HepG2 (cell line): ENCODE data around the gene TARBP2.
"Not testable (repeated sequence)": the region's sequence is repeated elsewhere in the genome, so short reads cannot be mapped to it uniquely, and the experiment has no call there.

Experiments used
- ATRX ChIP-seq: sonication (generic); formaldehyde crosslinking; IDR thresholded peaks from 2 replicates; pipeline ENCODE4 v1.4.0; 2020; ENCODE audit warnings: missing genetic modification reagents, borderline replicate concordance
- CREM ChIP-seq, 2 experiments: sonication (generic) in 1 of 2; formaldehyde crosslinking in 1 of 2; IDR thresholded peaks; 2 replicates each; pipeline versions ENCODE4 v1.4.0 to v1.6.1; 2016 to 2020; ENCODE audit warnings: antibody characterized with exemption in 1 of 2, mild to moderate bottlenecking in 1 of 2, missing genetic modification reagents in 1 of 2
- RBM22 ChIP-seq: fragments of 200-400 bp; formaldehyde crosslinking; optimal IDR thresholded peaks from 2 replicates; pipeline ENCODE3; 2017; ENCODE audit warnings: mild to moderate bottlenecking, low read length, moderate library complexity
- YY1 ChIP-seq: IDR thresholded peaks from 2 replicates; pipeline ENCODE4 v1.6.1; 2011; ENCODE audit warnings: low read length, low read depth, moderate library complexity, mild to moderate bottlenecking; ENCODE audit not compliant: insufficient read depth, insufficient replicate concordance
- ZFX ChIP-seq: sonication (generic); formaldehyde crosslinking; IDR thresholded peaks from 2 replicates; pipeline ENCODE4 v1.4.0; 2020; ENCODE audit warnings: mild to moderate bottlenecking, low read depth, missing genetic modification reagents, moderate library complexity
- ZNF207 ChIP-seq: fragments of 450-650 bp; IDR thresholded peaks from 2 replicates; pipeline ENCODE4 v1.6.1; 2016; ENCODE audit warnings: antibody characterized with exemption, borderline replicate concordance
- ZNF343 ChIP-seq: sonication (generic); formaldehyde crosslinking; IDR thresholded peaks from 2 replicates; pipeline ENCODE4 v1.4.0; 2020; ENCODE audit warnings: mild to moderate bottlenecking, missing genetic modification reagents
- TF ChIP-seq, protein P1 (sequence below): sonication (generic); formaldehyde crosslinking; IDR thresholded peaks from 2 replicates; pipeline ENCODE4 v1.5.0; 2020; ENCODE audit warnings: mild to moderate bottlenecking, missing genetic modification reagents, moderate library complexity

DNA sequence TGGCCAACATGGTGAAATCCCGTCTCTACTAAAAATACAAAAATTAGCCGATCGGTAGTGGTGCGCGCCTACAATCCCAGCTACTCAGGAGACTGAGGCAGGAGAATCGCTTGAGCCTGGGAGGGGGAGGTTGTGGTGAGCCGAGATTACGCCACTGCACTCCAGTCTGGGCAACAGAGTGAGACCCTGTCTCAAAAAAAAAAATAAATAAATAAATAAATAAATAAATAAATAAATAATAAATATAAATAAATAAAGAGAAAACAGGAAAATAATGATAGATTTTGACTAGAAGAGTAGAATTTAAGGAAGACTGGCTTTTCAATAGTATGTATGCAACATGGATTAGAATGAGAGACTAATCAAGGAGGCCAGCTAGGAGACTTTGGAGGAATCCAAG is 49.0 kb downstream of the TARBP2 start:
- TF ChIP-seq ZNF207; RBM22; ATRX; ZNF343 (CRISPR knock-in tag); YY1; ZFX (CRISPR knock-in tag); CREM (IDR thresholded peaks at IDR 0.05); CREM (CRISPR knock-in tag; IDR thresholded peaks at IDR 0.05): not testable (repeated sequence)
- TF ChIP-seq, protein P1, sequence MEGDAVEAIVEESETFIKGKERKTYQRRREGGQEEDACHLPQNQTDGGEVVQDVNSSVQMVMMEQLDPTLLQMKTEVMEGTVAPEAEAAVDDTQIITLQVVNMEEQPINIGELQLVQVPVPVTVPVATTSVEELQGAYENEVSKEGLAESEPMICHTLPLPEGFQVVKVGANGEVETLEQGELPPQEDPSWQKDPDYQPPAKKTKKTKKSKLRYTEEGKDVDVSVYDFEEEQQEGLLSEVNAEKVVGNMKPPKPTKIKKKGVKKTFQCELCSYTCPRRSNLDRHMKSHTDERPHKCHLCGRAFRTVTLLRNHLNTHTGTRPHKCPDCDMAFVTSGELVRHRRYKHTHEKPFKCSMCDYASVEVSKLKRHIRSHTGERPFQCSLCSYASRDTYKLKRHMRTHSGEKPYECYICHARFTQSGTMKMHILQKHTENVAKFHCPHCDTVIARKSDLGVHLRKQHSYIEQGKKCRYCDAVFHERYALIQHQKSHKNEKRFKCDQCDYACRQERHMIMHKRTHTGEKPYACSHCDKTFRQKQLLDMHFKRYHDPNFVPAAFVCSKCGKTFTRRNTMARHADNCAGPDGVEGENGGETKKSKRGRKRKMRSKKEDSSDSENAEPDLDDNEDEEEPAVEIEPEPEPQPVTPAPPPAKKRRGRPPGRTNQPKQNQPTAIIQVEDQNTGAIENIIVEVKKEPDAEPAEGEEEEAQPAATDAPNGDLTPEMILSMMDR (CRISPR knock-in tag), result not testable (repeated sequence)
